ENCODE measurements around the gene HOXA9.

HOXA9 gene

GRCh38 chr7:27174874-27175625, 9.7 kb upstream of the HOXA9 start:
- TF ChIP-seq CTCF (IDR thresholded peaks at IDR 0.05; ENCODE audit: low read depth, low read length, missing control alignments), result no peak
- peak overlapping the region; percentile 83 for H3K4me3 ChIP-seq (replicated peaks; ENCODE audit: low read depth, low read length)
- DNase-seq (ENCODE audit: extremely low read depth, low read depth), result no peak

DNA sequence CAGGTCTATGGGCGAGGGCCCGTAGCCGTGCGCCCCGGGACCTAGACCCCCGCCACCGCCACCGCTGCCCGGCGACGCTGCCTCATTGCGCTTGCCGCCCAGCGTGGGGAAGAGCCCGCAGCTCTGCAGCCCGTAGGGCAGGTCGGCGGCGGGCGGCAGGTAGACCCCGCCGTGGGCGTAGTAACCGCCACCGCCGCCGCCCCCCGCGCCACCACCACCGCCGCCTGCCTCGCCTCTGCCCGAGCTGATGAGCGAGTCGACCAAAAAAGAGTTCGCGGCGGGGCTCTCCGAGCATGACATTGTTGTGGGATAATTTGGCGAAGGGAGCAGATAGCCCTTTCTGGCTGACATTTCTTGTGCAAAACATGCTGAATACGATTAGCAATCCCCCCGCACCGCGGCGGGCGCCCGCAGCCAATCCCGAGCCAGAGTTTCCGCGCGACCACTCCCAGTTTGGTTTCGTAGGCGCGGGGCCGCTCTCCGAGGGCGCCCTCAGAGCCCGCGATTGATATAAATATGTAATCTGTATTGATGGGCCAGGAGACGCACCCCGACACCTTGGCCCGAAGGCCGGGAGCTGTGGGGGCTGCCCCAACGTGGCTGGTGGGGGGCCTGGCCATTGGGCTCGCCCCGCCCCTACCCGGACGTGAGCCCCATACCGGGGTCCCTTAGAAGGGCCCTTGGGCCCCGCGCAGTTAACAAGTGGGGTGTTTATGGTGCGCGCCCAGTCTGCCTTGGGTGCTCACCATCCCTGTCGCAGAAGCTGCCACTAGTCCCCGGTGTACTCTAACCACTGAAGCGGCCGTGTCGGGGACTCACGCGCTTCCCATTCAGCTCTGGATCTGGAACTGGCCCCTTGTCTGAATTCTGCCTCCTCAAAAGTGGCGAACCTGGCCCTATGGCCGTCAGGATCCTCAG, 8.9 kb upstream of the HOXA9 start, which contains the start of gene HOXA10:
TSS of gene HOXA10 (minus strand) at position 365 of the 918 bp plus-strand sequence. CDS start at position 351, 14 bp downstream.
- TF ChIP-seq CTCF (IDR thresholded peaks at IDR 0.05; ENCODE audit: low read depth, low read length, missing control alignments), result no peak
- no peak for DNase-seq (ENCODE audit: extremely low read depth, low read depth)
- peak within 1 kb of the TSS; percentile 83 for H3K4me3 ChIP-seq (replicated peaks; ENCODE audit: low read depth, low read length)

DNA sequence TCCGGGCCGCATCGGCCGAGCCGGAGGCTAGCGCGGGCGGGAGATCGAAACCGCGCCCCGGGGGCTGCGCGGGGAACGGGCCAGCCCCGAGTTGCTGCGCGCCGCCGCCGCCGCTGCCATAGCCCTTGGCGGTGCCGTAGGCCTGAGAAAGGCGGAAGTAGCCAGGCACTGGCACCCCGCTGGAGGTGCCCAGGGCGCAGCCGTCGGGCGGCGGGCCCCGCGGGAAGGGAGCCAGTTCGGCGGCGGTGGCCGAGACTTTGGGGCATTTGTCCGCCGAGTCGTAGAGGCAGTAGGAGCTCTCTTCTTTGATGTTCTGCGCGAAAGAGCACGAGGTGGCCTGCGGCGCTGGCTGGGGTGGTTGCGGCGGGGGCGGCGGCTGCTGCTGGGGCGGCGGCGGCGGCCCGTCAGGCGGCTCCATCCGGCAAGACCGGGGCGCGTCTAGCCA, 8.2 kb upstream of the HOXA9 start:
- no peak for DNase-seq (ENCODE audit: extremely low read depth, low read depth)
- peak overlapping the region; percentile 83 for H3K4me3 ChIP-seq (replicated peaks; ENCODE audit: low read depth, low read length)
- no peak for TF ChIP-seq CTCF (IDR thresholded peaks at IDR 0.05; ENCODE audit: low read depth, low read length, missing control alignments)

DNA sequence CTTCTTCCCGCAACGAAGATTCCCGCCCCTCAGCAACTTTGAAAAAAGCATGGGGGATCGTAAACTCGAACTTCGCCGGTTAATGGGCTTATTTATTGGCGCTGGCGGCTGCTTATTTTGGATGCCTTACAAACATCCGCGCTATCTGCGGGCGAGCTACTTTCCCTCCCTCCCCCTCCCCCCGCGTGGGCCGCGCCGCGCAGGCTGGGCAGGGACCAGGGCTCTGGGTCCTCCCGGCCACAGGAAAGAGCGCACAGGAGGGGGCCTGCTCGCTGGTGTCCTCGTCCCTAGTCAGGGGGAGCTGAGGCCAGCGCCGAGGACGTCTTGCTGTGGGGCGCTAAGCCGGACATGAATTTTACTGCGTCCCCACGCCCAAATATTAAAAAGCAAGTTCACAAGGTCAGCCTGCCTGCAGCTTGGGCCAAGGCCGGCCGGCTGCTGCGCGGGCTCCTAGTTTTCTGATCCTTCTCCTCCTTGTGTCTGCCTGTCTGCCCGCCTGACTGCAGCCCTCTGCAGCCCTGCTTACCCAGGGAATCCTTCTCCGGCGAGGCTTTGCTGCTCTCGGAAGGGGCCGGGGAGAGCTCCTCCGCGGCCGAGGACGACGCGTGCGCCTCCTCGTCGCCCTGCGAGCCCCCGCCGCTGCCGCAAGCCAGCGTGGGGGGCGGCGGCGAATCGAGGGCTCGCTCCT, 7.6 kb upstream of the HOXA9 start:
- H3K4me3 ChIP-seq (replicated peaks; ENCODE audit: low read depth, low read length), result peak overlapping the region; percentile 83
- DNase-seq (ENCODE audit: extremely low read depth, low read depth), result no peak
- no peak for TF ChIP-seq CTCF (IDR thresholded peaks at IDR 0.05; ENCODE audit: low read depth, low read length, missing control alignments)

GRCh38 chr7:27172315-27172774, 7.0 kb upstream of the HOXA9 start:
- DNase-seq (ENCODE audit: extremely low read depth, low read depth), result no peak
- peak overlapping the region; percentile 83 for H3K4me3 ChIP-seq (replicated peaks; ENCODE audit: low read depth, low read length)
- no peak for TF ChIP-seq CTCF (IDR thresholded peaks at IDR 0.05; ENCODE audit: low read depth, low read length, missing control alignments)

DNA sequence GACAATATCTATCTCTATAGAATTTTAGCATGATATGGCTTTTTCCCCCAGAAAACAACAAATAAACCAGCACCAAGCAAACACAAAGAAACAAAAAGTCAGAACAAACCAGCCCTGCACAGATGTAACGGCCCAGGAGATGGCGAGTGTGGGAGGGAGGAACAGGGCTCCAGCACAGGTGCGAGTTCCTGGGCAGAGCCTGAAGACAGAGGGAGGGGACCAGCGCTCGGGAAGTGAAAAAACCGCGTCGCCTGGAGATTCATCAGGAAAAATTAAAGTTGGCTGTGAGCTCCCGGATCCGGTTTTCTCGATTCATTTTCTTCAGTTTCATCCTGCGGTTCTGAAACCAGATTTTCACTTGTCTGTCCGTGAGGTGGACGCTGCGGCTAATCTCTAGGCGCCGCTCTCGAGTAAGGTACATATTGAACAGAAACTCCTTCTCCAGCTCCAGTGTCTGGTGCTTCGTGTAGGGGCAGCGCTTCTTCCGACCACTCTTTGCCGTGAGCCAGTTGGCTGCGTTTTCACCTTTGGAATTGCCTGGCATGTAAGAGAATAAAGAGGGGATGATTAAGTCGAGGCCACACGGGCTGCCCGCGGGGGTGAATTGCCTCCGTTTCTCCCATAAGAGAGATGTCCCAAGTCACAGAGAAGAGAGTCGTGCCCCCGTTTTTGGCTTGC, 6.4 kb upstream of the HOXA9 start:
- TF ChIP-seq CTCF (IDR thresholded peaks at IDR 0.05; ENCODE audit: low read depth, low read length, missing control alignments), result no peak
- DNase-seq (ENCODE audit: extremely low read depth, low read depth), result no peak
- H3K4me3 ChIP-seq (replicated peaks; ENCODE audit: low read depth, low read length), result peak overlapping the region; percentile 83

Data from HFF-Myc (cell line).